HepG2 (cell line): ENCODE results near the gene ENTPD6. TPM values are rescaled to one million over a fixed set of nuclear protein-coding genes. Genes with fewer than 3 reads are reported as not detected.

Source experiments
- CHCHD3 ChIP-seq: sonication (generic); formaldehyde crosslinking; IDR thresholded peaks from 2 replicates; pipeline ENCODE4 v1.8.0; 2022; ENCODE audit warnings: mild to moderate bottlenecking, missing genetic modification reagents, moderate library complexity
- HIVEP1 ChIP-seq: sonication (generic); formaldehyde crosslinking; IDR thresholded peaks from 2 replicates; pipeline ENCODE4 v1.4.0; 2020; ENCODE audit warnings: mild to moderate bottlenecking, missing genetic modification reagents
- HMGA1 ChIP-seq: sonication (generic); formaldehyde crosslinking; conservative IDR thresholded peaks from 2 replicates; pipeline ENCODE4 v1.4.0; 2020; ENCODE audit warnings: missing genetic modification reagents
- MBD4 ChIP-seq: IDR thresholded peaks from 2 replicates; pipeline ENCODE4 v1.6.1; 2012; ENCODE audit warnings: low read length, inconsistent platforms, borderline replicate concordance
- MXD1 ChIP-seq: sonication (generic); formaldehyde crosslinking; IDR thresholded peaks from 2 replicates; pipeline ENCODE4 v1.4.0; 2020; ENCODE audit warnings: mild to moderate bottlenecking, missing genetic modification reagents
- NFYC ChIP-seq: IDR thresholded peaks from 2 replicates; pipeline ENCODE4 v1.6.1; 2016; ENCODE audit warnings: missing genetic modification reagents, missing compliant biosample characterization
- TRAFD1 ChIP-seq: sonication (generic); formaldehyde crosslinking; IDR thresholded peaks from 2 replicates; pipeline ENCODE4 v1.5.1; 2020; ENCODE audit warnings: missing genetic modification reagents, mild to moderate bottlenecking, borderline replicate concordance
- ZBTB39 ChIP-seq: sonication (generic); formaldehyde crosslinking; IDR thresholded peaks from 2 replicates; pipeline ENCODE4 v1.5.0; 2020; ENCODE audit warnings: missing genetic modification reagents
- ZC3H13 ChIP-seq: sonication (generic); formaldehyde crosslinking; IDR thresholded peaks from 2 replicates; pipeline ENCODE4 v1.8.1; 2023; ENCODE audit warnings: mild to moderate bottlenecking, missing genetic modification reagents, moderate library complexity
- ZFP36L1 ChIP-seq: sonication (generic); formaldehyde crosslinking; IDR thresholded peaks from 2 replicates; pipeline ENCODE4 v1.8.0; 2022; ENCODE audit warnings: mild to moderate bottlenecking, missing genetic modification reagents, moderate library complexity
- ZNF280D ChIP-seq: sonication (generic); formaldehyde crosslinking; IDR thresholded peaks from 2 replicates; pipeline ENCODE4 v1.5.1; 2020; ENCODE audit warnings: mild to moderate bottlenecking, missing genetic modification reagents
- ZNF318 ChIP-seq: sonication (generic); formaldehyde crosslinking; IDR thresholded peaks from 2 replicates; pipeline ENCODE4 v1.4.0; 2020; ENCODE audit warnings: mild to moderate bottlenecking, missing genetic modification reagents
- ZNF775 ChIP-seq: sonication (generic); formaldehyde crosslinking; IDR thresholded peaks from 2 replicates; pipeline ENCODE4 v1.4.0; 2020; ENCODE audit warnings: missing genetic modification reagents, mild to moderate bottlenecking, moderate library complexity, borderline replicate concordance
- polyA plus RNA-seq, 8 experiments: library from polyadenylated mRNA; depleted of rRNA in 3 of 8; stranded (reverse) in 7 of 8; unstranded in 1 of 8; fragments of >200 nt; fragmentation: Illumina TruSeq in 4 of 8; extraction: Trizol in 4 of 8; gene quantifications; 2 replicates each; pipeline versions ENCODE4 v1.2.1 to v1.2.3, GENCODE V29; 2011 to 2016; ENCODE audit warnings: low read depth in 4 of 8, missing spikeins in 1 of 8, mixed read lengths in 1 of 8; ENCODE audit not compliant: insufficient read depth in 1 of 8
- total RNA-seq, 5 experiments: library from RNA; depleted of rRNA; stranded (reverse); fragments of >200 nt; fragmentation: Illumina TruSeq; extraction: Trizol; gene quantifications; 2 replicates each; pipeline ENCODE4 v1.2.3, GENCODE V29; 2016; ENCODE audit warnings: low read depth in 1 of 5

The ENTPD6 gene
- total and polyA plus RNA-seq, 2 of the 13 experiments (the other 11 are each of a cell fraction or from before 2014, with no cell fraction given): 164 to 172 TPM

- TF ChIP-seq ZNF318 (CRISPR knock-in tag) (no peak; the same call in 1 of the 2 replicates), CHCHD3 (no peak), NFYC (CRISPR knock-in tag) (no peak), ZNF280D (peak; percentile 52; the same call in 1 of the 2 replicates), MXD1 (CRISPR knock-in tag) (no peak; the same call in 1 of the 2 replicates), HMGA1 (CRISPR knock-in tag) (no peak), HIVEP1 (CRISPR knock-in tag) (peak; percentile 67), TRAFD1 (CRISPR knock-in tag) (no peak; the same call in 1 of the 2 replicates), ZNF775 (0 out of 2 replicates have a peak, but pooled peaks have one; percentile 18), ZBTB39 (CRISPR knock-in tag) (no peak), ZFP36L1 (CRISPR knock-in tag) (peak; percentile 13; the same call in 1 of the 2 replicates), ZC3H13 (CRISPR knock-in tag) (no peak), MBD4 (no peak)
Measured at GRCh38 chr20:25247000-25247517, 51.5 kb downstream of the ENTPD6 start (continued).
